ENCODE data around the gene G3BP2. TPM values are rescaled to one million over a fixed set of nuclear protein-coding genes. Genes with fewer than 3 reads are reported as not detected.
"Not testable (repeated sequence)": the region's sequence is repeated elsewhere in the genome, so short reads cannot be mapped to it uniquely, and the experiment has no call there.

The G3BP2 gene
- total and polyA plus RNA-seq, 10 of the 15 experiments (the other 5 are each of a cell fraction or from before 2014, with no cell fraction given) = 22.2 to 176 (median 102) TPM

DNA sequence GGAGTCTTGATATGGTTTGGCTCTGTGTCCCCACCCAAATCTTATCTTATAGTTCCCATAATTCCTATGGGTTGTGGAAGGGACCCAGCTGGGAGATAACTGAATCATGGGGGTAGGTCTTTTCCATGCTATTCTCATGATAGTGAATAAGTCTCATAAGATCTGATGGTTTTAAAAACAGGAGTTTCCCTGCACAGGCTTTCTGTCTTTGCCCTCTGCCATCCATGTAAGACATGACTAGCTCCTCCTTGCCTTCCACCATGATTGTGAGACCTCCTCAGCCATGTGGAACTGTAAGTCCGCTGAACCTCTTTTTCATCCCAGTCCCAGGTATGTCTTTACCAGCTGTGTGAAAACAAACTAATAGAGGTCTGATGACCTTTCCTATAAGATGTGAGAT lies 13.9 kb upstream of the G3BP2 start:
- intact Hi-C loops (cut with micrococcal nuclease; ENCODE audit: unreplicated experiment); RAD21 ChIA-PET (ENCODE audit: unreplicated experiment); CTCF ChIA-PET; H4K20me1 ChIP-seq (ENCODE audit: control insufficient read depth, insufficient read depth); H3K79me2 ChIP-seq (ENCODE audit: control insufficient read depth, insufficient read depth, low read length); H3K4me2 ChIP-seq (ENCODE audit: control insufficient read depth, insufficient read depth); ATAC-seq; DNase-seq (ENCODE audit: low read depth, low spot score); H2AFZ ChIP-seq (ENCODE audit: control insufficient read depth, low read depth, low read length); H3K27ac ChIP-seq (ENCODE audit: control insufficient read depth, insufficient read depth); FAIRE-seq; H3K9ac ChIP-seq (ENCODE audit: control insufficient read depth, insufficient read depth, low read length); in situ Hi-C loops (cut with MboI); POLR2A ChIA-PET; H3K36me3 ChIP-seq (ENCODE audit: control insufficient read depth in 2 of 2, insufficient read depth in 2 of 2, low read length in 1 of 2); H3K27me3 ChIP-seq (replicated peaks in 1 of 2; ENCODE audit: control insufficient read depth in 2 of 2, insufficient read depth in 2 of 2, low read length in 1 of 2); H3K4me3 ChIP-seq; H3K9me3 ChIP-seq (replicated peaks; ENCODE audit: control insufficient read depth, insufficient read depth, low read length); BruUV-seq (replicated peaks); H3K4me1 ChIP-seq (ENCODE audit: control insufficient read depth, insufficient read depth, low read length): not testable (repeated sequence)
- WGBS (ENCODE audit: insufficient coverage, insufficient replicate concordance, low lambda C conversion rate, missing lambda C conversion rate) = 100% methylated on average over 1 of the region's 1 CpG
- SMC1A ChIA-PET (ENCODE audit: uncharacterized antibody, unreplicated experiment) = interaction anchor here (1.1 kb wide), 1 partner anchor 17 kb away, joined by 3 read pairs; no protein-coding TSS in a partner anchor

DNA sequence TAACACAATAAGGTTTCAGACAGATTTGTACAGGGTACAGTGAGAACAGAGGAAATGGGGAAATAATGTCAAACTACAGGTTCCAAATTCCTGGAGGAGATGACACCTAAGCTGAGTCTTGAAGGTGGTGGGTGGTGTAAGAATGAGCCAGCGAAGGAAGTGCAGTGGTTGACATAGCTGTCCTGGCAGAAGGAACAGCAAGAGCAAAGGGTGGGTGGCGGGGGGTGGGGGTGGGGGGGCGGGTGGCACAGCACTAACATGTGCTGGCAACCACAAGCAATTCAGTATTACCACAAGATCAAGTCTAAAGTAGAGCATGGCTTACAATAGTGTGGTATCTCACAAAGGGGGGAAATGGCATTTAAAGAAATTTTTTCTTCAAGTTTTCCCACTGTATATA lies 13.1 kb upstream of the G3BP2 start:
- H3K9ac ChIP-seq (ENCODE audit: control insufficient read depth, insufficient read depth, low read length) = no peak overlapping the region
- in situ Hi-C loops (cut with MboI) (no loop called here), intact Hi-C loops (cut with micrococcal nuclease; ENCODE audit: unreplicated experiment) (no loop called here)
- H3K27ac ChIP-seq (ENCODE audit: control insufficient read depth, insufficient read depth) = no peak overlapping the region
- ChIA-PET SMC1A (ENCODE audit: uncharacterized antibody, unreplicated experiment) (no interaction called here), RAD21 (ENCODE audit: unreplicated experiment) (no interaction called here), CTCF (no interaction called here), POLR2A (no interaction called here)
- H3K79me2 ChIP-seq (ENCODE audit: control insufficient read depth, insufficient read depth, low read length) = no peaks in the 10 kb centered on the region
- H3K4me3 ChIP-seq = no peak overlapping the region
- no peak overlapping the region for H2AFZ ChIP-seq (ENCODE audit: control insufficient read depth, low read depth, low read length)
- no peaks in the 10 kb centered on the region for H3K9me3 ChIP-seq (replicated peaks; ENCODE audit: control insufficient read depth, insufficient read depth, low read length)
- no peaks in the 10 kb centered on the region for H3K27me3 ChIP-seq (replicated peaks in 1 of 2; ENCODE audit: control insufficient read depth in 2 of 2, insufficient read depth in 2 of 2, low read length in 1 of 2)
- 47% methylated on average over 3 of the region's 3 CpGs for WGBS (ENCODE audit: insufficient coverage, insufficient replicate concordance, low lambda C conversion rate, missing lambda C conversion rate)
- H4K20me1 ChIP-seq (ENCODE audit: control insufficient read depth, insufficient read depth) = no peaks in the 10 kb centered on the region
- BruUV-seq (replicated peaks) = no TSS peak
- no peaks in the 10 kb centered on the region for H3K36me3 ChIP-seq (ENCODE audit: control insufficient read depth in 2 of 2, insufficient read depth in 2 of 2, low read length in 1 of 2)
- H3K4me2 ChIP-seq (ENCODE audit: control insufficient read depth, insufficient read depth) = no peak overlapping the region
- DNase-seq (ENCODE audit: low read depth, low spot score) = no peak
- no peaks in the 10 kb centered on the region; the same call in 1 of the 2 replicates for H3K4me1 ChIP-seq (ENCODE audit: control insufficient read depth, insufficient read depth, low read length)
- FAIRE-seq = no peak
- ATAC-seq = no peak
- TF ChIP-seq ZSCAN29 (IDR thresholded peaks at IDR 0.05) (no peak), ZNF384 (IDR thresholded peaks at IDR 0.05; ENCODE audit: borderline replicate concordance, low read depth, low read length) (no peak), ETV6 (conservative IDR thresholded peaks at IDR 0.05 in 1 of 2, IDR thresholded peaks at IDR 0.05 in 1 of 2; ENCODE audit: borderline replicate concordance in 1 of 2, low read depth in 1 of 2) (no peak), BRCA1 (IDR thresholded peaks at IDR 0.05; ENCODE audit: low read depth, low read length) (no peak), PAX8 (IDR thresholded peaks at IDR 0.05) (no peak), ZNF207 (IDR thresholded peaks at IDR 0.05; ENCODE audit: borderline replicate concordance) (no peak), NR2C2 (IDR thresholded peaks at IDR 0.05; ENCODE audit: borderline replicate concordance, control insufficient read depth, insufficient read length, low read depth) (no peak), ZBED1 (IDR thresholded peaks at IDR 0.05; ENCODE audit: borderline replicate concordance) (no peak), CHD2 (IDR thresholded peaks at IDR 0.05; ENCODE audit: borderline replicate concordance, low read depth, low read length) (no peak)
- TF ChIP-seq, protein P1, sequence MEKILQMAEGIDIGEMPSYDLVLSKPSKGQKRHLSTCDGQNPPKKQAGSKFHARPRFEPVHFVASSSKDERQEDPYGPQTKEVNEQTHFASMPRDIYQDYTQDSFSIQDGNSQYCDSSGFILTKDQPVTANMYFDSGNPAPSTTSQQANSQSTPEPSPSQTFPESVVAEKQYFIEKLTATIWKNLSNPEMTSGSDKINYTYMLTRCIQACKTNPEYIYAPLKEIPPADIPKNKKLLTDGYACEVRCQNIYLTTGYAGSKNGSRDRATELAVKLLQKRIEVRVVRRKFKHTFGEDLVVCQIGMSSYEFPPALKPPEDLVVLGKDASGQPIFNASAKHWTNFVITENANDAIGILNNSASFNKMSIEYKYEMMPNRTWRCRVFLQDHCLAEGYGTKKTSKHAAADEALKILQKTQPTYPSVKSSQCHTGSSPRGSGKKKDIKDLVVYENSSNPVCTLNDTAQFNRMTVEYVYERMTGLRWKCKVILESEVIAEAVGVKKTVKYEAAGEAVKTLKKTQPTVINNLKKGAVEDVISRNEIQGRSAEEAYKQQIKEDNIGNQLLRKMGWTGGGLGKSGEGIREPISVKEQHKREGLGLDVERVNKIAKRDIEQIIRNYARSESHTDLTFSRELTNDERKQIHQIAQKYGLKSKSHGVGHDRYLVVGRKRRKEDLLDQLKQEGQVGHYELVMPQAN (conservative IDR thresholded peaks at IDR 0.05) = no peak
- TF ChIP-seq, protein P2, sequence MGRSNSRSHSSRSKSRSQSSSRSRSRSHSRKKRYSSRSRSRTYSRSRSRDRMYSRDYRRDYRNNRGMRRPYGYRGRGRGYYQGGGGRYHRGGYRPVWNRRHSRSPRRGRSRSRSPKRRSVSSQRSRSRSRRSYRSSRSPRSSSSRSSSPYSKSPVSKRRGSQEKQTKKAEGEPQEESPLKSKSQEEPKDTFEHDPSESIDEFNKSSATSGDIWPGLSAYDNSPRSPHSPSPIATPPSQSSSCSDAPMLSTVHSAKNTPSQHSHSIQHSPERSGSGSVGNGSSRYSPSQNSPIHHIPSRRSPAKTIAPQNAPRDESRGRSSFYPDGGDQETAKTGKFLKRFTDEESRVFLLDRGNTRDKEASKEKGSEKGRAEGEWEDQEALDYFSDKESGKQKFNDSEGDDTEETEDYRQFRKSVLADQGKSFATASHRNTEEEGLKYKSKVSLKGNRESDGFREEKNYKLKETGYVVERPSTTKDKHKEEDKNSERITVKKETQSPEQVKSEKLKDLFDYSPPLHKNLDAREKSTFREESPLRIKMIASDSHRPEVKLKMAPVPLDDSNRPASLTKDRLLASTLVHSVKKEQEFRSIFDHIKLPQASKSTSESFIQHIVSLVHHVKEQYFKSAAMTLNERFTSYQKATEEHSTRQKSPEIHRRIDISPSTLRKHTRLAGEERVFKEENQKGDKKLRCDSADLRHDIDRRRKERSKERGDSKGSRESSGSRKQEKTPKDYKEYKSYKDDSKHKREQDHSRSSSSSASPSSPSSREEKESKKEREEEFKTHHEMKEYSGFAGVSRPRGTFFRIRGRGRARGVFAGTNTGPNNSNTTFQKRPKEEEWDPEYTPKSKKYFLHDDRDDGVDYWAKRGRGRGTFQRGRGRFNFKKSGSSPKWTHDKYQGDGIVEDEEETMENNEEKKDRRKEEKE (IDR thresholded peaks at IDR 0.05) = no peak
